Medulla oblongata (tissue), 1 donor: ENCODE results near the gene GPR39.

Experiments used
- DNase-seq: peaks from one replicate; pipeline ENCODE4 v3.0.0-alpha.2; 2015; ENCODE audit errors: extremely low spot score

Gene GPR39

GRCh38 chr2:132640116-132640515, 223.5 kb downstream of the GPR39 start:
- DNase-seq: no peak

- no peak for DNase-seq
These were observed 225.2 kb downstream of the GPR39 start for GRCh38 chr2:132641819-132642218.

DNA sequence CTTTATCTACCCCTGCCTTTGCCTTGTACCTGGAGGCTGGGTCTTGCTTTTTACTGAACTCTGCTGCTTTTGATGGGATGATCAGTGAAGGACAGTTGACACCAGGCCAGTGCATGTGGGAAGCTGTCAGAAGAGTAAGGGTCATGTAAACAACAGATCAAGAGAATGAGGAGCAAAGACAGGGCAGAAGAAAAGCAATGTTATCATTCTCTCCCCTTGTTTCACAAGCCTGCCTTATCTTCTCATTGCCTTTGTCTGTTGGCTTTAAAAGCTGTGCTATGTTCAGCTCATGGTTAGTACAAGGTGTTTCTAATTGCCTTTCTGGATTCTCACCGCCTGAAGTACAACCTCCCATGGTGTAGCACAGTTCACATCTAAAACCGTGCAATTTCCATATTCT, 225.8 kb downstream of the GPR39 start:
- DNase-seq: no peak

DNA sequence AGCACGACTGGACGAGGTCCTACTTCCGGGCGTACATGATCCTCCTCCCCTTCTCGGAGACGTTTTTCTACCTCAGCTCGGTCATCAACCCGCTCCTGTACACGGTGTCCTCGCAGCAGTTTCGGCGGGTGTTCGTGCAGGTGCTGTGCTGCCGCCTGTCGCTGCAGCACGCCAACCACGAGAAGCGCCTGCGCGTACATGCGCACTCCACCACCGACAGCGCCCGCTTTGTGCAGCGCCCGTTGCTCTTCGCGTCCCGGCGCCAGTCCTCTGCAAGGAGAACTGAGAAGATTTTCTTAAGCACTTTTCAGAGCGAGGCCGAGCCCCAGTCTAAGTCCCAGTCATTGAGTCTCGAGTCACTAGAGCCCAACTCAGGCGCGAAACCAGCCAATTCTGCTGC, 228.6 kb downstream of the GPR39 start:
- DNase-seq: no peak

DNA sequence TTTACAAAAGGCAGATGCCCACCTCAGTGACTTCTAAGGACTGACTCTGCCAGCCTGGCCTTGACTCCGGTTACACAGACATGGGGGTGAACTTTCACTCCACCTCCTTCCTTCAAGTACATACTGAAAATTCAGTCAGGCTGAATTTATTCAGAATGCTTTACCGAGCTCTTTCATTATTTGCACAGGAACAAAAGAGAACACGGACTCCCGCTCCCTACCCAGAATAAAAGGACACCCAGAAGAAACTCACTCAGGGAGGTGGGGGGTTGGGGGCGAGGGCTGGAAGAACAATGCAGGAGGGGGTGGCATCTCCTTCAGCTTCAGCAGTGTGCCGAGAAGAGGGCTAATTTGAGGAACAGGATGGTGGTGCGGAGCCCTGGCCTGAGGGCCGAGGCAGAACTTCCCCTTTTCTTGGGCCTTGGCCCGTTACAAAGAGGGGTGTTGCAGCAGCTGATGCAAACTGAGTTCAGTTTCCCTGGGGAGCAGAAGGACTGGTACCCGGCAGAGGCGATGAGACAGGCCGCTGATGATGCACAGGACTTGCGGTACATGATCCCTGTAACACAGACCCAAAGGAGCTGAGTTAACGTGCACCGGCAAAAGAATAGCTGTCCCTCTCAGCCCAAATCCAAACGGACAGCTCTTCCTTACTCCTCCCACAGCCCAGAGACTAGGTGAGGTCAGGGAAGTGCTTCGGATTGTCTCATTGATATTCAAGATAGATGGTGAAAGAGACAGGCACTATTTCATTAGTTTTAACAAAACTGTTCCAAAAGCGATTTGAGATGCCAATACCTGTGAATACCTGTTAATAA, 229.3 kb downstream of the GPR39 start:
- peak; percentile 42 for DNase-seq

- DNase-seq: no peak
These were observed 230.0 kb downstream of the GPR39 start for GRCh38 chr2:132646540-132647108.

- DNase-seq: peak; percentile 82
These were observed 234.8 kb downstream of the GPR39 start for GRCh38 chr2:132651115-132652045.

DNA sequence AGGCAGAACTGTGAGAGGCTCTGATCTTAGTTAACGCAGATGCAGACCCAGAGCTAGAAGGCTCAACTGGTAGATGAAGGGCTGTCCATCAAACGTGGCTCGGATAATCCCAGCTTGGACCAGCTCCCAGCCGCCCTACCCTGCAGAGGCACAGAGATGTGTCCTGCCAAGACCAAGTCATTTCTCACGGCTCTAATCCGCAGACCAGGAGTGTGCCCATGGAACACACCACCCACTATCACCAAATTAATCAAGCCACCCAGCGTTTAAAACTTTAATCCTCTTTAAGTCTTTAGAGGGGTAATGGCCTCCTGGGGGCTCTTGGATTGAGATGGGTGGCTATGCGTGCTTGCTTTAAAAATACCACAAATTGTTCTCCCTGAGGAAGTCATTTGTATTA, 235.9 kb downstream of the GPR39 start:
- DNase-seq: no peak

- no peak for DNase-seq
These were observed 237.7 kb downstream of the GPR39 start for GRCh38 chr2:132654335-132654734.

DNA sequence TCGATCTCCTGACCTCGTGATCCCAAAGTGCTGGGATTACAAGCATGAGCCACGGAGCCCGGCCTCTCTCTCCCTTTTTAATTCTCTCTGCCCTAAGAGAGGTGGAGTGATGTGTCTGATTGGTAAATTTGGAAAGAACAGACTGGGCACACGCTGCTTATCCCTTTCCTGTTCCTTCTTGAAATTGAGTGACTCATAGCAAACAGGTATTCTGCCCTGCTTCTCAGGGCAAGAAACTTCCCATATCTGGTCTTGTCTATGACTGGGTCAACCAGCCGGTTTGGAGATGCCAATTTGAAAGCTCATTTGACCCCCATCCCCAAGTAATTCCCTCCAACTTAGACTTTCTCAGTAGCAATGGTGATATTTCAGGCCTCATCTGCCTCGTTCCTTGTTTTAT, 238.4 kb downstream of the GPR39 start:
- no peak for DNase-seq

DNA sequence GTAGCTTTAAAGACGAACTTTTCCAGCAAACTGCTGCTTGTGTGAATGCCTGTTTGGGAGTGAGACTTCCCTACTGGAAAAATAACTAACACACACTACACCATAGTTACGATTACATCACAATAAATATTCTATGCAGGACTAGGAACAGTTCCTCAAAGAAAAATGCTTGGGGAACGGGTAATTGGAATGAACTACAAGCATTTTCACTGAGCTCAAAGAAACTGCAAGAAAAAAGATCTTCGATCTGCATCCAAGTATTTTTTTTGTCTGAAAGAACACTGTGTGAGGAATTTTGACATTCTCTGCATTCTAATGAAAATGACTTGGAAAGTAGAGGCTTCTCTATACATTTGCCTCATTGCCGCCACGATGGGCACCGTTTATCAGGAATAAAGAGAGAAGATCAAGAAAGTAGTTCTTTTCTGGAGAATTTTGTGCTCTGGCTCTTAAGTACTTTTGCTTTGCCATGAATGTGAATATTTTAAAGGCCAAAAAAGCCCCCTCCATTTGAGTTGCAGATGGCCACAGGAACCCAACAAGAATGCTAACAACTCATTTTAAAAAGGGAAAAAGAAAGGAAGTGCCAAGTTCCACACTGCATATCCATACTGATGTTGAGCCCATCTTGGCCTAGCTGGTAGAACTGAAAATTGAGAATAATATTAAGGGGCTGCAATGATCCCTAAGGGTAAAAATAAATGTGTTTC, 239.8 kb downstream of the GPR39 start:
- no peak for DNase-seq

- peak; percentile 46 for DNase-seq
These were observed 242.7 kb downstream of the GPR39 start for GRCh38 chr2:132659331-132659730.

- DNase-seq: no peak
These were observed 246.1 kb downstream of the GPR39 start for GRCh38 chr2:132662732-132663131.

DNA sequence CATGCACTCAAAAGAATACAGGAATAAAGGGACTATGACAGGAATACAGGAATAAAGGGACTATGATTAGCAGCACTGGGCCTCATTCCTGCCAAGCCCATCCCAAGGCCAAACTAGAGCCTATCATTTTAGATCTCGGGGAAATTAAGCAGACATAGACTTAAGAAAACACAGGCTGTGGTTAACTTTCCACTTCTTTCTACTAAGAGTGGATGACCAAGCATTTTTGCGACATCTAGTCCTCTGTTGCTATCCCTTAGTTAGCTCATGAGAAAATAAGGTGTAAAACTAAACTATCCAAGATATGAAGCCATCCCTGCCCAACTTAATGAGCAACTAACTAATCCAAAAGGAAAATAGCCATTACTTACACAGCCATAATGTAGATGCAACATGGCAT, 247.5 kb downstream of the GPR39 start:
- DNase-seq: no peak

DNA sequence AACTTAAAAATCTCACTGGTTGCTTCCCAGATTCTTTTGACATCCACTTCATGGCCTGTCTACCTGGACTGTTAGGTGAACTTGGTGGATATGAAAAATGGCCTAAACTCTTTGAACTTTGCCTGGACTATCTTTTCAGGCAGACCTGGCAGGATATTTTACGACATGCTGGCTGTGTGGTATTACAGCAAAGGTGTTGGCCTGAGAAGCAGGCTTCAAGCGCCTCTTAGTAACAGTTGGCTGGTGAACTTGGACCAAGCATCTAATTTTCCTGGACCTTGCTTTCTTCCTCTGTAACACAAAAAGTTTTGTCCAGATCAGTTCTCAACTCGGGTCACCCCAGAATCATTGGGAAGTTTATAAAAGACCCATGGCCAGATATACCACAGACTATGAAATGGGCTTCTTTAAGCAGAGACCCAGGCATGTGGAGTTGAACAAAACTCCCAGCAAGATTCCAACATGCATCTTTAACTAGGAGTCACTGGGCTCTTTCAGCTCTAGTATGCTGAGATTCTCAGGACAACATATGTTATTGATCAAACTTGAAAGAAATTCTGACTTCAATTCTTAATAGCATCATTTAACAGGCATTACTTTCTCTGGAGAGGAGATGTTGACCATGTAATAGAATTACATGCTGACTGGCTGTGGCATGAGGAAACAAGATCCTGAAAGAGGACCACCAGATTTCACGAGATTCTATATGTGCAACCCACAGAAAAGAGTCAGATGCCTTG, 249.0 kb downstream of the GPR39 start:
- no peak for DNase-seq

DNA sequence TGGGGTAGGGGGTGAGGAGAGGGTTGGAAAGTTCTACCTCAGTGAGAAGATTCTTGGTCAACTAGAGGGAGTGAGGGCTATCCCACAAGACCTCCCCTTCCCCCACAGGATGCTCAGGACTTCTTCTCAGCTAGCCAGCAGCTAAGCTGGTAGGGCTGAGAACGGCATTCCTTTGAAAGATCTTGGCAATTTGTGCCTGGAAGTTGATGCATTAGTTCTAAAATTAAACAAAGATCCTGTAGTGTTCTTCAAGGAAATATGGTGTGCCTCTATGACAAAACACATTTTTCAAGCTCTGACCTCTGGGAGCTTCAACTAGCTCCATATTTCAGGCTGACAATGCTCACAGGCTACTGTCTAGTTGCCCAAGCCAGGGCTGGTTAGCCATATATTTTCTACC, 251.1 kb downstream of the GPR39 start:
- DNase-seq: no peak

- DNase-seq: peak; percentile 32
These were observed 251.7 kb downstream of the GPR39 start for GRCh38 chr2:132668189-132668823.

GRCh38 chr2:132668987-132669907, 252.6 kb downstream of the GPR39 start:
- no peak for DNase-seq

DNA sequence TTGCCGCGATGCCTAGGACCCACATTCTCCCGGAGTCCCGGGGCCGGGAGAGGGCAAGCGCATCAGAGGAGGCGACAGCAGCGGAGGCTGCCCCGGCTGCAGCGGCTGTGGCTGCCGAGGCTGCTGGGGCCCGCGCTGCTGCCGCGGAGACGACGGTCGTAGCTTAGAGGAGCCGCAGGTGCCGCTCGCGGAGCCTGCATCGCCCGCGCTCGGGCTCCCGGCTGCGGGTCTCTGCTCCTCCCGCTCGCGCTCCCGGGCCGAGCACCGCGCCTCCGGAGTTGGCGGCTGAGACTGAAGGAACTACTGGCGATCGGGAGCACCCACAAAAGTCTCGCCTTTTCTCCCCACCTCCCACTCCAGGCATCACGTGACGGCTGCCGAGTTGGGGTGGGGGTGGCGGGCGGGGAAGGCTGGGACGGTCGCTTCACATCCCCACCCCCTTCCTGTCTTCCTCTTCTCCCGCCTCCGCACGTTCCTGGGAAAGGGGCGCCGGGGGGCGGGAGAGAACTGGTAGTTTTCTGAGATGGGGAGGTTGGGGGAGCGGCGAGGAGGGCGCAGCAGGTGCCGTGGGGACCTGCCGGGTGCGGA, 253.4 kb downstream of the GPR39 start, which contains the start of gene LYPD1:
Gene LYPD1 (minus strand): TSS at position 298 of the 588 bp plus-strand sequence. CDS start 273 bp downstream, at position 25.
- peak; percentile 49 for DNase-seq
